GM20431 (cell line): ENCODE data around the gene YIPF1.
"Not testable (repeated sequence)": the region's sequence is repeated elsewhere in the genome, so short reads cannot be mapped to it uniquely, and the experiment has no call there.

ENCODE experiments used
- in situ Hi-C: fragments of 300-500 bp; cut with MseI, MboI; formaldehyde crosslinking; loops from one replicate; pipeline ENCODE4 v1.15.0; 2020; ENCODE audit warnings: low sequenced_read_pairs; ENCODE audit not compliant: unreplicated experiment

Gene YIPF1

DNA sequence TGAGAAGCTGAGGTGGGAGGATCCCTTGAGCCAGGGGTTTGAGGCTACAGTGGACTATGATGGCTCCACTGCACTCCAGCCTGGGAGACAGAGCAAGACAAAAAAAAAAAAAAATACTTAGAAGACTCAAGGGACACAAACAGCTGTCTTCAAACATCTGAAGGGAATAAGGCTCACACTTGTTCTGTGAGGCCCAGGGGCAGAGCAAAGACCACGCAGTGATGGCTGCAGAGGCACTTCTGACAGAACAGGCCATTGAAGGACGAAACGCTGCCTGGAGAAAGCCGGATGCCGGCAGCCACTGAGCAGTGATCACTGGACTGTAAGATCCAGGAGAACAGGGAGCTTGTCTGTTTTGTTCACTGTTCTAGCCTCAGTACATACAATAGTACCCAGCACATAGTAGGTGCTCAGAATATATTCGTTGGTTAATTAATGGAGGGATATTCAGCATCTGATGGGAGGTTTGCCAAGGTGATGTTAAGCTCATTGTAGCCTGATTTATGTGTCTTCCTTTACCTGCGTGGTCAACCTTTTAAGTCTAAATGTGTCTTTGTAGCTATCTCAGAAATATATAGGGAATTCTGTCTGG lies 39.4 kb downstream of the YIPF1 start:
- in situ Hi-C loops: loop anchor here (10.0 kb wide), 1 partner anchor 105 kb away; no protein-coding TSS in a partner anchor

DNA sequence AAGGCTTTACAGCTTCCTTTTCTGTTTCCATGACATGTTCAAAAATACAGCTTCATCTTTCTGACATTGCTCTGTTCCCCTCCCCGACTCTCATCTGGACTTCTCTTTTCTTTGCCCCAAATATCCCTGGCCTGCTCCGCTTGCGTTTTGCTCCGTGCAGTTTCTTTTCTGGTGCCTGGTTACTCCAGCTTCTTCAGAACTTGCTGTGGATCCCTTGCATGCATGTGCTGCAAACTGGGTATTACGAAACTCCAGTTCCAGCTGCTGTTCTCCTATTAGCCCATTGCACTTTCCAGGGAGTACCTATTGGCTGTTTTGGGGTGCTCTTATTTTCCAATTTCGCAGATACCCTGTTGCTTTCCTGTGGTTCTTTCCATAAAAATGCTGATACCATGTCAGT lies 41.6 kb downstream of the YIPF1 start:
- in situ Hi-C loops: no loop called here

DNA sequence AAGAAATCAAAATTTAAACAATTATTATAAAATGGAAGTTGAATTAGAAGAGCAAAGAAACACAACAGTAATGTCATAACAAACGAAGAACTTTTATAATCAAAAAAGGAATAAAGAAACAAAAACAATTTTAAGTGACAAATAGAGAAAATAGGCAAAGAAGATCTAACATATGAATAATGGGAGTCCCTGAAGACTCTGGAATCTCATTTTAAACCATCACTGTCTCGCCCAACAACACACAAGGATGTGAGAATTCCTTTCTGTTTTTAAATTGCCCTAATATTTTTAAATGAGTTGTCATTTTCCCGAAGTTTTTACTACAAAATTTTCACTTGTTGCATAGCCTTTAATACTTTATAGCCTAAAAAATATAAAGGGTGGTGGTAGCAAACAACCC lies 47.2 kb downstream of the YIPF1 start:
- in situ Hi-C loops: no loop called here

DNA sequence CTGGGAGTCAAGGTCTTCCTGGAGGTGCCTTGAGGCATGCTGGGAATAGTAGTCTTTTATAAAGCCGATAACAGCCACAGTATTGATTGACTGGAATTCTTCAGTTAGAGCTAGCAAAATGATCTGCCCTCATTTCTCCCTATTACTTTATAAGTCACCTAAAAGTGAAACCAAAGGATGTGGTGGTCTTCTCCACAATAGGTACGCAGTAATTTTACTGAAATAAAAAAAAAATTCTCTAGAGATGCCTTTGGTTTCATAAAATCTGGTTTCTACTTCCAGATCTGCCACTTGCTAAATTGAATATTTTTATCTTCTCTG lies 51.0 kb downstream of the YIPF1 start:
- in situ Hi-C loops: no loop called here

DNA sequence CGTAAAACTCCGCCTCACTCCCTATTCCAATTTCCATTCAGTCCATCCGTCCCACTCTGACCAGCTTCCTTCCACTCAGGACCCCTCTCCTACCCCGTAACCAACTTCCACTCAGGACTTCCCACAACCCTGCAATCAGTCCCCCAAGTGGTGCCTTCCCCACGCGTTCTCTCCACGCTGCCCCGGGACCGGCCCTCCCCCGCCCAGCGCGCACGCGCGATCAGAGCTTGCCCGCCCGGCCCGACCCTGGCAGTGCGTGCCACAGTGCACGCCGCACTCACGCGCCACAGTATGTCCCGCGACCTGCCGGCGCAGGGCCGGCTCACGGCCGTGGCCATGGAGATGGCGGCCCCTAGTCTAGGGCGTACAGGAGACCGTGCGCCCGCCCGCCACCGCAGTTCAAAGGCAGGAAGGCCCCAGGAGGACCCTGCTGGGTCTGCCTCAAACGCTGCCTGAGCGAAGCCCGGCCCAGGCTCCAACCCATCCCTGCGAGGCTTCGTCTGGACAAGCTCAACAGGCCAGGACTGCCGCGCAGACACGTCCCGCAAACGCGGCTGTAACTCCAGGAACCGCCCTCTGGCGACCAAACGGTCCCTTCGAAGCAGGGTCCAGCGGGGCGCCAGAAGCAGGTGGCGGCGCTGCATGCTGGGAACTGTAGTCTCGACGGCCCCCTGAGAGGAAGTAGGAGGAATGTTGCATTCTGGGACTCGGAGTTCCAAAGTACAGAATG lies 51.5 kb downstream of the YIPF1 start, which contains the start of gene NDC1:
Gene NDC1 (minus strand): TSS at position 373 of the 730 bp plus-strand sequence. CDS start 35 bp downstream, at position 338.
- in situ Hi-C loops: no loop called here

DNA sequence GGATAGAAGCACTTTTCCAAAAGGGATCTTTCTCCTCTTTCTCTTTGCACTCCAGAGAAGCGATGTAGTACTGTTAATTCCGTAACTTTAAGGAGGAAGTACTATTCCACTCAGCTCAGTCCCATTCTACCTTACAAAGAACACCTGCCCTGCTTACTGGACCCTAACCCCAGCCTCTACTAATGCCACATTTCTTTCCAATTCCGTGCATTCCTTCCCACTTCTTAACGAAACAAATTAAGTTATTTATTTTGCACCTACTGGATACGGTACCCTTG lies 52.0 kb downstream of the YIPF1 start:
- in situ Hi-C loops: no loop called here

DNA sequence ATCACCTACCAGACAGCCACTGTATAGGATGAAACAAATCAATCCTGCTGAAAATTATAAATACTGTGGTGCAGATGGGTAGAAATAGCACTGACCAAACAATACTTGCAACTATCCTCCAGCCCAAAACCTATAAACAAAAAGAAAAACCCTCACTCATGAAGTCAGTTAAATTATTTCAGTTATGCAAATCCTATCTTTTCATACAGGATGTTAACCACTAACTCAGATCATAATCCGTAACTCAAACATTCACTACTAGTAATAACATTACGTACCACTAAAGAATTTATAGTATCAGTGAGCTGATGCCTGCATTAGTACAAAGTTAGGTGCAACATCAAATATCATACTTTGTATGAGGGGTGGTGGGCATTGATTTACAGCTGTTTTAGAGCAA lies 54.1 kb downstream of the YIPF1 start:
- in situ Hi-C loops: no loop called here

DNA sequence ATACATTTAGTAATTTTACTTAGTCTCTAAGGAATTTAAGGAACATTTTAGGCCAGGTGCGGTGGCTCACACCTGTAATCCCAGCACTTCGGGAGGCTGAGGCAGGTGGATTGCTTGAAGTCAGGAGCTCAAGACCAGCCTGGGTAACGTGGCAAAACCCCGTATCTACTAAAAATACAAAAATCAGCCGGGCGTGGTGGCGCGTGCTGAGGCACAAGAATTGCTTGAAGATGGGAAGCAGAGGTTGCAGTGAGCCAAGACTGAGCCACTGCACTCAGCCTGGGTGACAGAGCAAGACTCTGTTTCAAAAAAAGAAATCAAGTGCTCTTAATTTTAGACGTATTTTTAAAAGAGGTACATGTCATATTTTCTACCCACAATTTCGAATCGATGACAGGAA lies 54.8 kb downstream of the YIPF1 start:
- in situ Hi-C loops: no loop called here

DNA sequence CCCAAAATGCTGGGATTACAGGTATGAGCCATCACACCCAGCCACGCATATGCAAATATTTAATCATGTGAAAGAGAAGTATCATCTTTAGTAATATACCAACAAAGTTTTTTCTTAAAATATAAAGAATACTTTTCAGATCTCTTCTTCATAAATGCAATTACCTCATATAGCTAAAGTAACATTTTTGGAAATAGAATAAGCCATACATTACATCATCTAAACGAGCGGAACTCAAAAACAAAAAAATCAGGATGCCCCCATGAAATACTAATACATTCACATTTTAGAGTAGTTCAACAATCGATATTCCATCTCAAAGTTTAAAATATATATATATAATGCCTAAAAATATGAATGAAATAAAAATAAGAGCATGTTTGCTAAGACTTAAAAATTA lies 56.2 kb downstream of the YIPF1 start:
- in situ Hi-C loops: no loop called here

DNA sequence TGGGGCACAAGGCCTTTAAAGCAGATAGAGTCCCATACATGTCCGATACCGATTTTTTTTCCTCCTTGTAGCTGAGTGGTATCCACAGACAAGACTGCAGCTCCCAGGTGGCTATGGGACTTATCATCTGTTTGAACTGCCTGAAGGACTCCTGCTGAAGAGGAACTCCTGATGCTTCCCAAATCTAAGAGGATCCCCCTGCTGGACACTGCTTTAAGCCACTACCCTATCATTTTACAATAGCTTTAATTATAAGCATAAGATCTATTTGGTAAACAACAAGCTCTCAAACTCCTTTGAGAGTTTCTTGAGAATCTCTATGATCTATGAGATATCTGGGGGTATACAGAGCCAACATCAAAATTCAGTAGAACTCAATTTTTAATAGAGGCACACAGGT lies 63.2 kb downstream of the YIPF1 start:
- in situ Hi-C loops: no loop called here

DNA sequence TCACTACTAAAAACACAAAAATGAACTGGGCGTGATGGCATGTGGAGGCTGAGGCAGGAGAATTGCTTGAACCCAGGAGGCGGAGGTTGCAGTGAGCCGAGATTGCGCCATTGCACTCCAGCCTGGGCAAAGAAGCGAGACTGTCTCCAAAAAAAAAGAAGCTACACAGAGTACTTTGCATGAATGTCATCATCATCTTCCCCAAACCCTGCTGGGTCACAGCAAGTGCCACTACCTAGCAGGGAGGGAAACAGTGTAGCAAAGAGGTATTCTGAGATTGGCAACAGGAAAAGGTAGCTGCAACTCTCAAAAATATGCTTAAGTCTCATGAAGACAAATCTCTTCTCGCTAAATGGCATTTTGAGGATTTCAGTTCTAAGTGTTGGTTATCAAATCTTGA lies 64.3 kb downstream of the YIPF1 start:
- in situ Hi-C loops: no loop called here

DNA sequence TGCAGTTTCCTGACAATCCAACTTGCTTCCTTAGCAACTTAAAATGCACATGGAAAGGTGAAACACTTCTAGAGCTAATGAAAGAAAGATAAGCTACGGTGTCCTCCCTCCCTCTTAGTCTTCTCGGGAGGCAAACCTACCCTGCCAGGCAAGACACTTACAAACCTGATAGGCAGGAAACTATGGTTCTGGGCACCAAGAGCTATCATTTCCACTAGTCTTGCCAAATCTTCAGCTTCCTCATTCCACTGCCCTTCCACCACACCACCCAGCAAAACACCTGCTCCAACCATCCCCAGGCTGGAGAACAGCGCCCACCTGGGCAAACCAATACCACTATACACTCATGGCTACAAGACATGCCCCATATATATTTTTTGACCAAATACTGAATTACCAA lies 66.7 kb downstream of the YIPF1 start:
- in situ Hi-C loops: no loop called here

DNA sequence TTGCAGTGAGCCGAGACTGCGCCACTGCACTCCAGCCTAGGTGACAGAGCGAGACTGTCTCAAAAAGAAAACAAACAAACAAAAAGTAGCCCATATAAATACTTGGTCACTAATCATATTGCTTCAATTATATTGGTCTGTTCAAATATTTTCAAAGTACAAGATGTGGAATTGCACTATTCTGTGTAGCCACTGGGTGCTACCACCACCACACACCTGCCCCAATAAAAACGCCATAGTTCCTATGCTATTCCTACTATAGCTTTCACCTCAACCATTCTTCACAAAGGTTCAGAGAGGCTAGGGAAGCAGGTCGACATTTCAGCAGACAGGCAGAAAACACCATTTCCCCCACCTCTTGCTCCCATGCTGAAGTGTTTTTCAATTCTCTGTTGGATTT lies 68.2 kb downstream of the YIPF1 start:
- in situ Hi-C loops: no loop called here

DNA sequence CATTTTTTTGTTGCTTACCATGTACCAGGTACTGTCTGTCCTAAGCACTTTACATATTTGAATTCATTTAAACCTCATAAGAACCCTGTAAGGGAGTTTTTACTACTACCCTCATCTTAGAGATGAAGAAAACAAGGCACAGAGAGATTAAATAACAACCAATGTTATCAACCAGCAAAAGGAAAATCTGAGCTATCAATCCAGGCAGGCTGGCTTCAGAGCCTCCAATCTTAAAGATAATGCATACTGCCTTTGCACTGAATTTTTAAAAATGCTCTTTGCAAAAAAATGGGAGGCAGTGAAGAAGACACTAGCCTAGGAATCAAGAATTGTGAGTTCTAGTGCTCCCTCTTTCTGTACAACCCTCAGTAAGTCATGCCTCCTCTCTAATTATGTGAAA lies 70.2 kb downstream of the YIPF1 start:
- in situ Hi-C loops: no loop called here

DNA sequence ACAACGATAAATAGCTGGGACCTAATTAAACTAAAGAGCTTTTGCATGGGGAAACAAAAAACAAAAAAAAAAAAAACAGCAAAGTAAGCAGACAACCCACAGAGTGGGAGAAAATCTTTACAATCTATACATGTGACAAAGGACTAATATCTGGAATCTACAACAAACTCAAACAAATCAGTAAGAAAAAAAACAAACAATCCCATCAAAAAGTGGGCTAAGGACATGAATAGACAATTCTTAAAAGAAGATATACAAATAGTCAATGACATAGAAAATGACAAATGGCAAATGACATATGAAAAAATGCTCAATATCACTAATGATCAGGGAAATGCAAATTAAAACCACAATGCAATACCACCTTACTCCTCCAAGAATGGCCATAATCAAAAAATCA lies 73.0 kb downstream of the YIPF1 start:
- in situ Hi-C loops: not testable (repeated sequence)

DNA sequence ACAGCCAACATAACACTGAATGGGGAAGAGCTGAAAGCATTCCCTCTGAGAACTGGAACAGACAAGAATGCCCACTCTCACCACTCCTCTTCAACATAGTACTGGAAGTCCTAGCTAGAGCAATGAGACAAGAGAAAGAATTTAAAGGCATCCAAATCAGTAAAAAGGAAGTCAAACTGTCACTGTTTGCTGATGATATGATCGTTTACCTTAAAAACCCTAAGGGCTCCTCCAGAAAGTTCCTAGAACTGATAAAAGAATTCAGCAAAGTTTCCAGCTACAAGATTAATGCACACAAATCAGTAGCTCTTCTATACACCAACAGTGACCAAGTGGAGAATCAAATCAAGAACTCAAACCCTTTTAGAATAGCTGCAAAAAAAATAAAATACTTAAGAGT lies 74.1 kb downstream of the YIPF1 start:
- in situ Hi-C loops: not testable (repeated sequence)

DNA sequence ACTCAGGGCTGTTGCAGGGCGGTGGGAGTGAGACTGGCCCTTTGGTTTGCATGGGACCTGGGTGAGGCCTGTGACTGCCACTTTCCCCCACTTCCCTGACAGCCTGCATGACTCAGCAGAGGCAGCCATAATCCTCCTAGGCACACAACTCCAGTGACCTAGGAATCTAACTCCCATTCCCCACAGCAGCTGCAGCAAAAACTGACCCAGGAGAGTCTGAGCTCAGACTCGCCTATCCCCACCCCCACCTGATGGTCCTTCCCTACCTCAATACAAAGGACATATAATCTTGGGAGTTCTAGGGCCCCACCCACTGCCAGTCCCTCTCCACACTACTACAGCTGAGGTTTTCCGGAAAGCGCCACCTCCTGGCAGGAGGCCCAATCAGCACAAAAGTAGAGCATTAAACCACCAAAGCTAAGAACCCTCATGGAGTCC lies 78.2 kb downstream of the YIPF1 start:
- in situ Hi-C loops: no loop called here

DNA sequence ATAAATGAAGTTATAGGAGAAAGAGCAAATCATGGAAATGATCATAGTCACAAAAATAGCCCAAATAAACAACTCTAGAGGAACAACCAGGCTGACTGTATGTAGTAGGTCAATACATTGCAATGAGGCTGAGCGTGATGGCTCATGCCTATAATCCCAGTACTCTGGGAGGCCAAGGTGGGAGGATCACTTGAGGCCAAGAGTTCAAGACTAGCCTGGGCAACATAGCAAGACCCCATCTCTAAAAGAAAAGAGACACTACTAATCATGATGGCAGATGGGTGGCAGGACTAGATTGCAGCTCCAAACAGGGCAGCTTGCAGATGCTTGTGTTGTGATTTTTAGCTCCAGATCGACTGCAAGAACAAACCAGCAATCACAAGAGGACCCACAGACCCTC lies 79.1 kb downstream of the YIPF1 start:
- in situ Hi-C loops: no loop called here

DNA sequence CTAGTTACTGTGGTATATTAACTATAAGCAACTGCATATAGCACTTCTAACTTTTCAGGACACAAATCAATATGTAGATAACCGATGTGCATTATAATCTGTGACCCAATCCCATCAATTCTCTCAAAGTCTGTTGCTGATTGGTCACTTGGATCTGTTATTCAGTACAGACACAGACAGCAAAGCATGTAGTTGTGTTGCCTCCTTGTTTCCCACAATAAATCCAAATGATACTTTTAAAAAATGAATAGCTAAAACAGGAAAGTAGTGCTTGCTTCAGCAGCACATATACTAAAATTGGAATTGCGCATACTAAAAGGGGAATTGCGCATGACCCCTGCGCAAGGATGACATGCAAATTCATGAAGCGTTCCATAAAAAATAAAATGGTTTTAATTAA lies 79.6 kb downstream of the YIPF1 start:
- in situ Hi-C loops: no loop called here

DNA sequence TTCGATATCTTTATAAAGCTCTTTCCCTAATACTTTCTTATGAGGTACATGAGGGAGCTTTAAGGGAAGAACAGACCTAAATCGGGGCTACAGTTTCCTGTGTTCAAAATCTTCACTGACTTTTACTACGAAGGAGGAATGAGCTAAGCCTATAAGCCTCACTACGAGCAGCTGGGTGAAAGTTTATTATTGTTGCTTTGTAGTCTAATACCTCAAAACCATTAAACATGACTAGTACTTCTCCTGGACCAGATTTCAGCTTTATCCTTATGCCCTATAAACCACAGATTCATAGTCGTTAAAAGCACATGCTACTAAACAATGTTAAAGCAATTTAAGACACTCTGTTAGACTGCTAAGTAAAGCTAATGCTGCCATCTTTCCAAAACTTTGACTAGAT lies 81.7 kb downstream of the YIPF1 start:
- in situ Hi-C loops: no loop called here

DNA sequence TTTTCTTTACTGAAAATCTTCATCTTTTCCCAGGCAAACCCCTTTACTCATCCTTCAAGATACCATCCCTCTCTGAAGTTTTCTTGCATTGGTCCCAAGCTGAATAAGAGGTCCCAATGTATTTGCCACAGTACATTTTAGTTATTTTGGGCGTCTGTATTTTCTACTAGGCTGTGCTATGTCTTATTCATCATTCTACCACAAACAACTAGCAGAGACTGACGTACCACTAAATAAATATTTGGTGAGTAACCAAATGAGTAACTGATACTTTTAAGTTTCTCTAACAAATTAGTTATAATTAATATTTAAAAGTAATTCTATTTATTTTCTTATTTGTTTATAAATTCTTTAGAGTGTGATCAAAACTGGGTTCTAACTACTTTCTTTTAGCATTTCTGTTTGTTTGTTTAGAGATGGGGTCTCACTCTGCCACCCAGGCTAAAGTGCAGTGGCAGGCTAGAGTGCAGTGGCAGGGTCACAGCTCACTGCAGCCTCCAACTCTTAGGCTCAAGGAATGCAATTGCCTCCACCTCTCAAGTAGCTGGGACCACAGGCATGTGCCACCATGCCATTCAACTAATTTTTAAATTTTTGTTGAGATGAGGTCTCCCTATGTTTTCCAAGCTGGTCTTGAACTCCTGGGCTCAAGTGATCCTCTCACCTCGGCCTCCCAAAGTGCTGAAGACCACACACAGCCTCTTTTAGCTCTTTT lies 84.6 kb downstream of the YIPF1 start:
- in situ Hi-C loops: no loop called here

DNA sequence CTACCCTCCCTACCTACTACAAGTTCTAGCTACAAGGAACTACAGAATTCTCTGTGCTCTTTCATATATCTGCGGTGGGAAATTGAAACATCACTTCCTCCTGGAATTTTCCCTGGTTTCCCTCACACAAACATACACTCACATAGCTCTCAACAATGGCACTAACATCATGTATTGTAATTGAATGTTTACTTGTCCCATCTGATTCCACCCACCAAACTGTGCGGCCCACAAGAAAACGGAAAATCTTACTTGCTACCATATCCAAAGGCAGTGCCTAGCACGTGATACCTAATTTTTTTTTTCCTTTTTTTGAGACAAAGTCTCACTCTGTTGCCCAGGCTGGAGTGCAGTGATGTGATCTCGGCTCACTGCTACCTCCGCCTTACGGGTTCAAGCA lies 85.4 kb downstream of the YIPF1 start:
- in situ Hi-C loops: no loop called here
